Spinal cord (tissue), 10 donors: ENCODE data around the gene MACROD2. TPM values are rescaled to one million over a fixed set of nuclear protein-coding genes. Genes with fewer than 3 reads are reported as not detected.
A peak's percentile ranks its signal among the peaks of the same experiment; 100 is the strongest.
"Not testable (repeated sequence)": the region's sequence is repeated elsewhere in the genome, so short reads cannot be mapped to it uniquely, and the experiment has no call there.

Experiments used
- DNase-seq, 6 donors: peaks; one replicate each; pipeline versions ENCODE4 v3.0.0 to v3.0.0-alpha.2; 2013 to 2015; ENCODE audit warnings: low spot score in 6 of 6, low read depth in 4 of 6
- H3K27ac ChIP-seq: one replicate; pipeline ENCODE4 v1.5.1; 2013; ENCODE audit warnings: low read depth, low read length, control low read depth
- H3K27me3 ChIP-seq: one replicate; pipeline ENCODE4 v1.6.1; 2013; ENCODE audit warnings: low read length; ENCODE audit not compliant: control insufficient read depth, insufficient read depth
- H3K36me3 ChIP-seq: one replicate; pipeline ENCODE4 v1.6.1; 2013; ENCODE audit warnings: low read length; ENCODE audit not compliant: control insufficient read depth, insufficient read depth
- H3K4me1 ChIP-seq: one replicate; pipeline ENCODE4 v1.6.1; 2013; ENCODE audit warnings: low read length; ENCODE audit not compliant: control insufficient read depth, insufficient read depth
- H3K4me3 ChIP-seq: one replicate; pipeline ENCODE4 v1.5.1; 2013; ENCODE audit warnings: low read depth, low read length, control low read depth
- H3K9me3 ChIP-seq: one replicate; pipeline ENCODE4 v1.6.1; 2013; ENCODE audit warnings: low read length; ENCODE audit not compliant: control insufficient read depth, insufficient read depth
- WGBS: methylation state at CpG from one replicate; pipeline ENCODE4 v1.1.5; 2013; ENCODE audit warnings: missing lambda C conversion rate; ENCODE audit not compliant: insufficient coverage; 5-methylcytosine and 5-hydroxymethylcytosine counted together
- polyA plus RNA-seq, 2 donors: library from polyadenylated mRNA; unstranded; fragments of 120-200 nt; gene quantifications; one replicate each; pipeline ENCODE4 v1.2.1, GENCODE V29; 2013; ENCODE audit not compliant: insufficient read length in 2 of 2
- total RNA-seq, 2 donors: library from RNA; depleted of rRNA in 1 of 2; stranded (reverse); fragments of 120-200 nt in 1 of 2; fragments of >200 nt in 1 of 2; gene quantifications; one replicate each; pipeline versions ENCODE4 v1.2.3 to v1.2.4, GENCODE V29; 2013 to 2014
- donor health status: healthy.

MACROD2 gene
- total and polyA plus RNA-seq, 4 donors: 16.2 to 34.0 (median 23.6) TPM

DNA sequence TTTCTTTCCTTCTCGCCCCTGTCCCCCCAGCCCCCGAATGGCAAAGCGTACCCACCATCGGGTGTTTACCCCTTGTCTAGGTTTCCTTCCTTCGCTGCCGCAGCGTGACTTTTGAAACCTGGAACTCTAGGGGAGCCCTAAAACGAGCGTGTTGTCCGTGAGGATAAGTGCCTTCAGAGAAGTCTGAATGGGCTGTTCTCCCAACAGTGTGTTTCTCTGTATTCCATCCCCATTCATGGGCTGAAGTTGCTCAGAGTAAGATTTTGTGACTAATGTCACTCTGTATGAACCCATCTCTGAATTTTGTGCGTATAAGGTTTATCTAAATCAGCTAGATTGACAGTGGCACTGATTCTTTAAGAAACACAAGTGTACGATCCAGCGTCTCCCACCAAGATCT is 949 bp downstream of the MACROD2 start:
- Histone ChIP-seq H3K27ac (no peak overlapping the region), H3K36me3 (no peaks in the 10 kb centered on the region), H3K9me3 (peaks cover 6% of the 10 kb centered on the region), H3K4me1 (peaks cover 6% of the 10 kb centered on the region), H3K27me3 (no peaks in the 10 kb centered on the region), H3K4me3 (peak overlapping the region; percentile 57)
- DNase-seq: peak in 3 of 6 donors; percentile 9 to 48 (median 47)
- 7% methylated on average over 8 of the region's 13 CpGs for WGBS

DNA sequence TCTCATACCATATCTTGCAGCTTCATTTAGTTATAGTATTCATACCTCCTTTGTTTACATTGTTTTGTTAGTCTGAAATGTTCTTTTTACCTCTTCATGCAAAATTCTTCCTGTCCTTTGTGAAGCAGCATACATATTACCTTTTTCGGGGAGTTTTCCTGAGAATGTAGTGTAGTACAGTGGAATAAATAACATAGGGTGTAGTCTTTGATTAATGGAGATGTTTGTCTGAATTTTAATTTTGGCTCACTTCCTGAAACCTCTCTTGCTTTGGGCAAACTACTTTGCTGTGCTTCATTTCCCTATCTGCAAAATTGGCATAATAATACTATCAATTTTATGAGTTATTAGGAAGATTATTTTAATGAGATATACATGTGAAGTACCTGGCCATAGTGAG is 5.6 kb downstream of the MACROD2 start:
- no peak for DNase-seq
- Histone ChIP-seq H3K27ac (no peak overlapping the region), H3K27me3 (no peaks in the 10 kb centered on the region), H3K9me3 (no peaks in the 10 kb centered on the region), H3K36me3 (no peaks in the 10 kb centered on the region), H3K4me3 (no peak overlapping the region), H3K4me1 (peaks cover 3% of the 10 kb centered on the region)
- no CpG with 5 or more reads among the region's 1 CpG for WGBS

- Histone ChIP-seq H3K27ac (no peak overlapping the region), H3K4me3 (no peak overlapping the region), H3K27me3 (no peaks in the 10 kb centered on the region), H3K36me3 (no peaks in the 10 kb centered on the region), H3K9me3 (no peaks in the 10 kb centered on the region), H3K4me1 (no peaks in the 10 kb centered on the region)
- WGBS: 80% methylated on average over 1 of the region's 4 CpGs
- no peak for DNase-seq
Measured at GRCh38 chr20:14005996-14006395, 10.7 kb downstream of the MACROD2 start.

GRCh38 chr20:14009208-14009607 is 13.9 kb downstream of the MACROD2 start:
- no peaks in the 10 kb centered on the region for H3K27me3 ChIP-seq
- no peak for DNase-seq
- no peaks in the 10 kb centered on the region for H3K36me3 ChIP-seq
- H3K4me3 ChIP-seq: no peak overlapping the region
- H3K9me3 ChIP-seq: no peaks in the 10 kb centered on the region
- WGBS: no CpG with 5 or more reads among the region's 2 CpGs
- no peaks in the 10 kb centered on the region for H3K4me1 ChIP-seq
- no peak overlapping the region for H3K27ac ChIP-seq

GRCh38 chr20:14012671-14013070 is 17.4 kb downstream of the MACROD2 start:
- no peaks in the 10 kb centered on the region for H3K27me3 ChIP-seq
- H3K4me1 ChIP-seq: no peaks in the 10 kb centered on the region
- no peak for DNase-seq
- no peak overlapping the region for H3K27ac ChIP-seq
- 100% methylated on average over 1 of the region's 3 CpGs for WGBS
- no peak overlapping the region for H3K4me3 ChIP-seq
- H3K36me3 ChIP-seq: peaks cover 2% of the 10 kb centered on the region
- H3K9me3 ChIP-seq: peaks cover 5% of the 10 kb centered on the region

- DNase-seq: peak in 1 of 6 donors; percentile 16
- H3K27ac ChIP-seq: no peak overlapping the region
- no CpG with 5 or more reads among the region's 1 CpG for WGBS
Measured at GRCh38 chr20:14030991-14031390, 35.7 kb downstream of the MACROD2 start.

DNA sequence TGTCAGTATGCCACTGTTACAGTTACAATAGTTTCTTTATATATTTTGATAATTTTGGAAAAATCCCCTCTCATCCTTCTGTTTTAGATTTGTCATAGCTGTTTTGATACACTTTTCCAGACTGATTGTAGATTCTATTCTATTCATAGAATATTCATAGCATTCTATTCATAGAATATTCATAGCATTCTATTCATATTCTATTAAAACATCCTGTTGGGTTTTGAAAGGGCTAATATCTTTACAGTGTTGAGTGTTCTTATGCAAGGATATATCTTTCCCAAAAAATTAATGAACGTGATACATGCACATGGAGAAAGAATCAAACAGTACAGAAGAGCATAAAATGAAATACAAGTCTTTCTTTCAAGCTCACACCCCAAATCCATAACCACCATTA is 38.0 kb downstream of the MACROD2 start:
- no peak for DNase-seq
- Histone ChIP-seq H3K27ac (no peak overlapping the region), H3K36me3 (no peaks in the 10 kb centered on the region), H3K4me3 (no peak overlapping the region), H3K27me3 (no peaks in the 10 kb centered on the region), H3K4me1 (no peaks in the 10 kb centered on the region), H3K9me3 (no peaks in the 10 kb centered on the region)
- WGBS: no CpG with 5 or more reads among the region's 1 CpG

More at GRCh38 chr20:14030991-14031390, 35.7 kb downstream of the MACROD2 start:
- Histone ChIP-seq H3K4me3 (no peak overlapping the region), H3K27me3 (no peaks in the 10 kb centered on the region), H3K4me1 (no peaks in the 10 kb centered on the region), H3K36me3 (no peaks in the 10 kb centered on the region), H3K9me3 (no peaks in the 10 kb centered on the region)

DNA sequence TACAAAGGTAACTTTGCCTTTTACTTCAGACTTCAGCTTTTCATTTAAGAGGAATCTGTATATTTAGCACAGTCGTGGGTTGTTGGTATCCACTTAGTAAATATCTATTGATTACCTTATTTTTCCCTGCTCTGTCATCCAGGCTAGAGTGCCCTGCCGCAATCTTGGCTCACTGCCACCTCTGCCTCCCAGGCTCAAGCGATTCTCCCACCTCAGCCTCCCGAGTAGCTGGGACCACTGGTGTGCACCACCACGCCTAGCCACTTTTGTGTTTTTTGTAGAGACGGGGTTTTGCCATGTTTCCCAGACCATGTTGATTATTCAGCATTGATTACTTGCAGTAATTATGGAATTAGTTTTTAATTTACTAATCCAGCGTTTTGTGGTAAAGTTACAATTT is 41.3 kb downstream of the MACROD2 start:
- H3K27me3 ChIP-seq: no peaks in the 10 kb centered on the region
- DNase-seq: no peak
- no peaks in the 10 kb centered on the region for H3K9me3 ChIP-seq
- no peaks in the 10 kb centered on the region for H3K4me1 ChIP-seq
- WGBS: 100% methylated on average over 1 of the region's 7 CpGs
- H3K4me3 ChIP-seq: no peak overlapping the region
- no peak overlapping the region for H3K27ac ChIP-seq
- no peaks in the 10 kb centered on the region for H3K36me3 ChIP-seq

GRCh38 chr20:14044712-14045276 is 49.5 kb downstream of the MACROD2 start:
- not testable (repeated sequence) for H3K4me1 ChIP-seq, H3K4me3 ChIP-seq, H3K9me3 ChIP-seq, DNase-seq, H3K27me3 ChIP-seq, H3K36me3 ChIP-seq, H3K27ac ChIP-seq
- 96% methylated on average over 28 of the region's 28 CpGs for WGBS

- no peak for DNase-seq
- Histone ChIP-seq H3K4me3 (no peak overlapping the region), H3K36me3 (peaks cover 4% of the 10 kb centered on the region), H3K27ac (no peak overlapping the region), H3K27me3 (no peaks in the 10 kb centered on the region), H3K4me1 (no peaks in the 10 kb centered on the region), H3K9me3 (no peaks in the 10 kb centered on the region)
- WGBS: no CpG with 5 or more reads among the region's 2 CpGs
Measured at GRCh38 chr20:14046534-14046933, 51.2 kb downstream of the MACROD2 start.
